Activated CD8-positive, alpha-beta T cell treated with anti-CD3 and anti-CD28 coated beads for 36 hours (primary cell): ENCODE results near the gene GPX8. TPM values are rescaled to one million over a fixed set of nuclear protein-coding genes. Genes with fewer than 3 reads are reported as not detected.

Source experiments
- ATAC-seq: fragments of 200-7000 bp; cut with Tn5 transposase; one replicate; pipeline ENCODE4 v1.10.0; 2021; ENCODE audit warnings: mild to moderate bottlenecking, moderate library complexity
- CTCF ChIA-PET: fragments of 350-600 bp; sonication (Branson Sonifier 250); formaldehyde crosslinking; loops from one replicate; lab custom pipeline; 2021; ENCODE audit warnings: antibody characterized with exemption; lab: Charles Lee
- POLR2A ChIA-PET: fragments of 350-600 bp; sonication (Branson Sonifier 250); formaldehyde crosslinking; loops from one replicate; lab custom pipeline; 2021; ENCODE audit warnings: antibody characterized with exemption; lab: Charles Lee
- DNase-seq: peaks from one replicate; pipeline ENCODE4 v3.0.0-alpha.2; 2020
- H3K27ac Mint-ChIP-seq: one replicate; pipeline ENCODE4 v1.8.0; 2021; ENCODE audit warnings: mild to moderate bottlenecking, mixed read lengths
- H3K27me3 Mint-ChIP-seq: one replicate; pipeline ENCODE4 v1.8.0; 2021; ENCODE audit warnings: mixed read lengths
- H3K36me3 Mint-ChIP-seq: one replicate; pipeline ENCODE4 v1.8.0; 2021; ENCODE audit warnings: low read depth, mixed read lengths
- H3K4me1 Mint-ChIP-seq: one replicate; pipeline ENCODE4 v1.8.0; 2021; ENCODE audit warnings: low read depth, mixed read lengths
- H3K4me3 Mint-ChIP-seq: one replicate; pipeline ENCODE4 v1.8.0; 2021; ENCODE audit warnings: mild to moderate bottlenecking, moderate library complexity, mixed read lengths
- H3K9me3 Mint-ChIP-seq: one replicate; pipeline ENCODE4 v1.8.0; 2021; ENCODE audit warnings: mixed read lengths
- CTCF ChIP-seq: fragments of 200-600 bp; IDR thresholded peaks from one replicate; pipeline ENCODE4 v1.8.0; 2022; ENCODE audit warnings: antibody characterized with exemption, mild to moderate bottlenecking
- intact Hi-C: fragments of 100-400 bp; cut with micrococcal nuclease; formaldehyde crosslinking; loops from one replicate; pipeline ENCODE4 v1.10.0; 2022
- total RNA-seq, 2 experiments: library from RNA; stranded (reverse); gene quantifications; one replicate each; pipeline ENCODE4 v1.2.3, GENCODE V29; 2021

GPX8 gene
- total RNA-seq, 2 experiments from 2014 or later = not detected

GRCh38 chr5:55134053-55134722, 25.8 kb upstream of the GPX8 start:
- POLR2A ChIA-PET = interaction anchor here (0.6 to 1.0 kb wide), 3 partner anchors 28 to 247 kb away, joined by 3 to 4 read pairs (median 3); no protein-coding TSS in a partner anchor
- peak; percentile 90 for ATAC-seq
- no peak for TF ChIP-seq CTCF
- no peak overlapping the region for H3K4me3 Mint-ChIP-seq
- H3K36me3 Mint-ChIP-seq = peaks cover 8% of the 10 kb centered on the region
- intact Hi-C loops = no loop called here
- H3K27ac Mint-ChIP-seq = peak overlapping the region; percentile 56
- H3K4me1 Mint-ChIP-seq = peaks cover 21% of the 10 kb centered on the region
- CTCF ChIA-PET = interaction anchor here (1.0 to 1.7 kb wide), 7 partner anchors 9 to 228 kb away, joined by 3 to 12 read pairs (median 3); no protein-coding TSS in a partner anchor
- peaks cover 13% of the 10 kb centered on the region for H3K27me3 Mint-ChIP-seq
- DNase-seq = peak; percentile 86
- peaks cover 23% of the 10 kb centered on the region for H3K9me3 Mint-ChIP-seq

GRCh38 chr5:55136521-55136920, 23.4 kb upstream of the GPX8 start:
- no peak for TF ChIP-seq CTCF
- intact Hi-C loops = no loop called here
- H3K4me3 Mint-ChIP-seq = no peak overlapping the region
- H3K27ac Mint-ChIP-seq = no peak overlapping the region
- H3K27me3 Mint-ChIP-seq = peaks cover 9% of the 10 kb centered on the region
- DNase-seq (no peak), ATAC-seq (no peak)
- H3K36me3 Mint-ChIP-seq = peaks cover 6% of the 10 kb centered on the region
- POLR2A ChIA-PET = no interaction called here
- CTCF ChIA-PET = interaction anchor here (0.6 to 2.2 kb wide), 4 partner anchors 10 to 230 kb away, joined by 3 to 5 read pairs (median 4); no protein-coding TSS in a partner anchor
- H3K4me1 Mint-ChIP-seq = peaks cover 31% of the 10 kb centered on the region
- H3K9me3 Mint-ChIP-seq = peaks cover 8% of the 10 kb centered on the region

- H3K4me1 Mint-ChIP-seq = peaks cover 19% of the 10 kb centered on the region
- H3K27ac Mint-ChIP-seq = peak overlapping the region; percentile 43
- H3K27me3 Mint-ChIP-seq = peaks cover 5% of the 10 kb centered on the region
- no peak overlapping the region for H3K4me3 Mint-ChIP-seq
- intact Hi-C loops = loop anchor here (5.0 to 10.0 kb wide), 2 partner anchors 39 to 106 kb away; partner anchors contain the start of gene GZMA
- POLR2A ChIA-PET = interaction anchor here (0.8 to 1.6 kb wide), 3 partner anchors 69 to 235 kb away, joined by 3 to 6 read pairs (median 4); no protein-coding TSS in a partner anchor
- CTCF ChIA-PET = interaction anchor here (0.7 to 6.7 kb wide), 7 partner anchors 31 to 235 kb away, joined by 3 to 111 read pairs (median 4); no protein-coding TSS in a partner anchor
- DNase-seq (peak; percentile 63), ATAC-seq (peak; percentile 12)
- no peaks in the 10 kb centered on the region for H3K36me3 Mint-ChIP-seq
- H3K9me3 Mint-ChIP-seq = no peaks in the 10 kb centered on the region
- no peak for TF ChIP-seq CTCF
These were observed 18.9 kb upstream of the GPX8 start for GRCh38 chr5:55140908-55141665.

- peak; percentile 50 for DNase-seq
- no peaks in the 10 kb centered on the region for H3K9me3 Mint-ChIP-seq
- intact Hi-C loops = loop anchor here (5.0 to 10.0 kb wide), 2 partner anchors 40 to 107 kb away; partner anchors contain the start of gene GZMA
- ChIA-PET CTCF (interaction anchor here (0.7 to 6.7 kb wide), 10 partner anchors 8 to 236 kb away, joined by 3 to 111 read pairs (median 4); partner anchors contain the start of gene GPX8), POLR2A (interaction anchor here (0.6 to 1.6 kb wide), 5 partner anchors 20 to 236 kb away, joined by 3 to 6 read pairs (median 3); no protein-coding TSS in a partner anchor)
- H3K27ac Mint-ChIP-seq = peak overlapping the region; percentile 43
- no peak overlapping the region for H3K4me3 Mint-ChIP-seq
- no peak for TF ChIP-seq CTCF
- H3K4me1 Mint-ChIP-seq = peaks cover 24% of the 10 kb centered on the region
- H3K27me3 Mint-ChIP-seq = peaks cover 5% of the 10 kb centered on the region
- no peaks in the 10 kb centered on the region for H3K36me3 Mint-ChIP-seq
- ATAC-seq = peak; percentile 75
These were observed 17.9 kb upstream of the GPX8 start for GRCh38 chr5:55141945-55142690.
